Breast epithelium (tissue), 4 donors: ENCODE measurements around the gene TENT5A. TPM values are rescaled to one million over a fixed set of nuclear protein-coding genes. Genes with fewer than 3 reads are reported as not detected.
"Not testable (repeated sequence)": the region's sequence is repeated elsewhere in the genome, so short reads cannot be mapped to it uniquely, and the experiment has no call there.

ENCODE experiments used
- DNase-seq, 2 donors: peaks; one replicate each; pipeline ENCODE4 v3.0.0-alpha.2; 2019; ENCODE audit warnings: low spot score in 2 of 2
- H3K27ac ChIP-seq, 2 donors: fragments of 200-600 bp; sonication (generic) in 1 of 2; one replicate each; pipeline ENCODE4 v1.5.1; 2016 to 2019; ENCODE audit warnings: mild to moderate bottlenecking in 1 of 2
- H3K27me3 ChIP-seq, 2 donors: fragments of 200-600 bp; sonication (generic) in 1 of 2; one replicate each; pipeline versions ENCODE4 v1.5.1 to v1.6.0; 2017 to 2019; ENCODE audit warnings: control low read depth in 1 of 2, mild to moderate bottlenecking in 1 of 2
- H3K36me3 ChIP-seq: fragments of 200-600 bp; one replicate; pipeline ENCODE4 v1.5.1; 2019
- H3K4me1 ChIP-seq, 2 donors: fragments of 200-600 bp; sonication (generic); one replicate each; pipeline ENCODE4 v1.5.1; 2016 to 2019; ENCODE audit warnings: control low read depth in 1 of 2
- H3K4me3 ChIP-seq, 3 donors: fragments of 200-600 bp; sonication (generic); 1 replicate in 2 of 3; 2 replicates in 1 of 3; pipeline ENCODE4 v1.5.1; 2016 to 2019; ENCODE audit warnings: mild to moderate bottlenecking in 3 of 3, moderate library complexity in 2 of 3
- H3K9me3 ChIP-seq, 2 donors: fragments of 200-600 bp; sonication (generic) in 1 of 2; one replicate each; pipeline ENCODE4 v1.5.1; 2016 to 2019; ENCODE audit warnings: control low read depth in 1 of 2
- POLR2A ChIP-seq: fragments of 450-650 bp; IDR thresholded peaks from one replicate; pipeline ENCODE4 v1.6.1; 2016; ENCODE audit warnings: antibody characterized with exemption, mild to moderate bottlenecking, moderate library complexity
- POLR2AphosphoS5 ChIP-seq, 3 donors: sonication (generic); formaldehyde crosslinking; IDR thresholded peaks; one replicate each; pipeline ENCODE4 v1.6.1; 2017; ENCODE audit warnings: antibody characterized with exemption in 3 of 3
- intact Hi-C: fragments of 100-400 bp; cut with DNase I; formaldehyde crosslinking; loops from one replicate; pipeline ENCODE4 v1.15.1; 2023; ENCODE audit warnings: low total_unique reads
- total RNA-seq, 3 donors: library from RNA; depleted of rRNA; stranded (reverse); fragments of >200 nt; gene quantifications; one replicate each; pipeline ENCODE4 v1.1.0, GENCODE V29; 2016
- TF ChIP-seq, protein P1 (sequence below), 3 donors: fragments of 450-650 bp; IDR thresholded peaks; one replicate each; pipeline ENCODE4 v1.5.1; 2016 to 2017; ENCODE audit warnings: antibody characterized with exemption in 3 of 3, mild to moderate bottlenecking in 3 of 3, moderate library complexity in 3 of 3

Gene TENT5A
- total RNA-seq, 3 donors from 2014 or later = 24.3 to 42.4 (median 25.9) TPM

DNA sequence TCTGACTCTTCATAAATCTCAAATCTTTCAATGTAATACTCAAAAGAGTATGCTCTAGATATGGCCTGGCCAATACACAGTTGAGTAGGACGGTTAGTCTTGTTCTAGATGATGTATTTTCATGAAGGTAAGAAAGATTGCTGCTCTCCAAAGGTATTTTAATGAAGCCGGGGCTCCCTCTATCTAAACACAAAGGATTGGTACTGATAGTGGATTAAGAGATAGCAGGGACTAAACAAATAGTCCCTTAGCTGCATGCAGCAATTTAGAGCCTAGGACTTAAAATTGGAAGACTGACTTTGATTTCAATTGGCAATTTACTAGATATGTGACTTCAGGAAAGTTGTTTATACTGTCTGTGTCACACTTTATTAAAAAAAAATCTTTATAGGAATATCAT is 31.4 kb upstream of the TENT5A start:
- Histone ChIP-seq H3K36me3 (no peaks in the 10 kb centered on the region), H3K4me3 (no peak overlapping the region), H3K27ac (no peak overlapping the region), H3K9me3 (no peaks in the 10 kb centered on the region), H3K27me3 (no peaks in the 10 kb centered on the region), H3K4me1 (no peaks in the 10 kb centered on the region)
- intact Hi-C loops = no loop called here
- no peak for DNase-seq
- TF ChIP-seq, protein P1, sequence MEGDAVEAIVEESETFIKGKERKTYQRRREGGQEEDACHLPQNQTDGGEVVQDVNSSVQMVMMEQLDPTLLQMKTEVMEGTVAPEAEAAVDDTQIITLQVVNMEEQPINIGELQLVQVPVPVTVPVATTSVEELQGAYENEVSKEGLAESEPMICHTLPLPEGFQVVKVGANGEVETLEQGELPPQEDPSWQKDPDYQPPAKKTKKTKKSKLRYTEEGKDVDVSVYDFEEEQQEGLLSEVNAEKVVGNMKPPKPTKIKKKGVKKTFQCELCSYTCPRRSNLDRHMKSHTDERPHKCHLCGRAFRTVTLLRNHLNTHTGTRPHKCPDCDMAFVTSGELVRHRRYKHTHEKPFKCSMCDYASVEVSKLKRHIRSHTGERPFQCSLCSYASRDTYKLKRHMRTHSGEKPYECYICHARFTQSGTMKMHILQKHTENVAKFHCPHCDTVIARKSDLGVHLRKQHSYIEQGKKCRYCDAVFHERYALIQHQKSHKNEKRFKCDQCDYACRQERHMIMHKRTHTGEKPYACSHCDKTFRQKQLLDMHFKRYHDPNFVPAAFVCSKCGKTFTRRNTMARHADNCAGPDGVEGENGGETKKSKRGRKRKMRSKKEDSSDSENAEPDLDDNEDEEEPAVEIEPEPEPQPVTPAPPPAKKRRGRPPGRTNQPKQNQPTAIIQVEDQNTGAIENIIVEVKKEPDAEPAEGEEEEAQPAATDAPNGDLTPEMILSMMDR (IDR thresholded peaks at IDR 0.05) = no peak
- no peak for TF ChIP-seq POLR2A
- TF ChIP-seq POLR2AphosphoS5 (IDR thresholded peaks at IDR 0.05) = no peak

DNA sequence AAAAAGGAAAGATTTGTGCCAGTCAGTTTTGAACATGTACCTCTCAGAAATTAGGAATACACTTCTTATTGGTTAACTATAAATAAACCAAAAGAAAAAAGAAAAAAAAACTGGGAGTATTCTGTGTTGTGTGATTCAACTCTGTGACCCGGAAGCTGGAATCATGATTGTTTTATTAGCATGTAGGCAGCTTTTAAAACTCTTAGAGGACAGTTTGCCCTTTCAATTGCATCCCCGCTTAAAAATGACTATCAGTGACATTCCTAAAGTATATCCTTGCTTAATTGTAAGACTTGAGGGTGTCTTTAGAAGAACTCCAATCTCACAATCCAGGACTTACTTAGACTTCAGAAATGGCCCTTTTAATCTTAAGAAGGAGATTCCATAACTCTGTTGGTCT is 29.1 kb upstream of the TENT5A start:
- Histone ChIP-seq H3K27ac (no peak overlapping the region), H3K36me3 (no peaks in the 10 kb centered on the region), H3K4me3 (no peak overlapping the region), H3K27me3 (no peaks in the 10 kb centered on the region), H3K4me1 (no peaks in the 10 kb centered on the region), H3K9me3 (no peaks in the 10 kb centered on the region)
- no peak for DNase-seq
- no peak for TF ChIP-seq POLR2AphosphoS5 (IDR thresholded peaks at IDR 0.05)
- TF ChIP-seq POLR2A = no peak
- TF ChIP-seq, protein P1 (IDR thresholded peaks at IDR 0.05) = no peak
- intact Hi-C loops = no loop called here

DNA sequence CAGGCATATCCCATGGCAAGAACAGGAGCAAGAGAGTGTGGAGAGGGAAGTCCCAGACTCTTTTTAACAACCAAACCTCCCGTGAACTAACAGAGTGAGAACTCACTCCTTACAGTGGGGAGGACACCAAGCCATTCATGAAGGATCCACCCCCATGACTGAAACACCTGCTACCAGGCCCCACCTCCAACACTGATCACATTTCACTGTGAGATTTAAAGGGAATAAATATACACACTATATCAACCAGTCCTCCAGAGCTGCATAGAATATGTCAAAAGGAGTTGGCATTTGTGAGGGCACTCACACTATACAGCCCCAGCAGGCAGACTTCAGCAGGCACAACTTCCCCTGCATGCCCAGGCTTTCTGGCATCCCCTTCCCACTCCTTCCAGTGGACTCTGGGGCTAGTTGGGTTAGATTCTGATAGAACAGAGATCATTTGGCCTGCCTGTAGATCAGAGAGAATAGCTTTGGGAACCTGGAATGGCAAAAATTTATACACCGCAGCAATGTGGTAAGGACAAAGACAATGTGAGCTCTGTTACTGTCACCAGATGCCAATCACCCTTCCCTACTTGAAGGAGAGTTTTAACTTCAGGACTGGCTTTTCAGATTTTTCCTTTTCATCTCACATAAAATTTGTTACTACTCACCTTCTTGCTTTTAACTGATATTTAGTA is 25.2 kb upstream of the TENT5A start:
- no peaks in the 10 kb centered on the region for H3K4me1 ChIP-seq
- no peaks in the 10 kb centered on the region for H3K27me3 ChIP-seq
- no peak for DNase-seq
- TF ChIP-seq POLR2AphosphoS5 (IDR thresholded peaks at IDR 0.05) (no peak), POLR2A (no peak)
- TF ChIP-seq, protein P1 (IDR thresholded peaks at IDR 0.05) = no peak
- no peaks in the 10 kb centered on the region for H3K9me3 ChIP-seq
- intact Hi-C loops = no loop called here
- no peaks in the 10 kb centered on the region for H3K36me3 ChIP-seq
- no peak overlapping the region for H3K4me3 ChIP-seq
- H3K27ac ChIP-seq = no peak overlapping the region

DNA sequence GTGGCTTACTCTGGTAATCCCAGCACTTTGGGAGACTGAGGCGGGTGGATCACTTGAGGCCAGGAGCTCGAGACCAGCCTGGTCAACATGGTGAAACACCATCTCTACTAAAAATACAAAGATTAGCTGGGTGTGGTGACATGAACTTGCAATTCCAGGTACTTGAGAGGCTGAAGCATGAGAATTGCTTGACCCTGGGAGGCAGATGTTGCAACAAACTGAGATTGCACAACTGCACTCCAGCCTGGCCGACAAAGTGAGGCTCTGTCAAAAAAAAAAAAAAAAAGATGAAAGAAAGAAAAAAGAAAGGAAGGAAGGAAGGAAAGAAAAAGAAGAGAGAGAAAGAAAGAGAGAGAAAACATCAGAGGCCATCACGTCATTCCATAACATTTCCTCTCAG is 23.7 kb upstream of the TENT5A start:
- not testable (repeated sequence) for DNase-seq, H3K36me3 ChIP-seq, H3K27ac ChIP-seq

DNA sequence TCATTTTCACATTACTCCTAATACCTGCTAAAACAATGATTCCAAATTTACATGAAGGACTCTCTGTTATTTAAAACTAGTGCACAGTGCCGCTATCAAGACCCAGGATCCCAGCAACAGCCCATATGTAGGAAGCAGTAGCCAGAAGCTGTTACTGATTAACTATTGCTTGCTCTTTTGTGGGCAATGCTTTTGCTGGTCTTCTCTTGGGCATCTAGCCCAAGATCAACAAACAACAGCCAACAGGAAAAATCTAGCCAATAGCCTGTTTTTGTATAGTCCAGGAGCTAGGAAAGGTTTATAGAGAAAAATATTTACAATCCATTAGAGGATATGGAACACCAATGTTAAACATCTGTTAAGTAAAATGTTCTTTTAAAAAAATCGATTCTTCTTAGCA is 22.1 kb upstream of the TENT5A start:
- intact Hi-C loops = no loop called here
- no peaks in the 10 kb centered on the region for H3K4me1 ChIP-seq
- no peak overlapping the region for H3K4me3 ChIP-seq
- no peak for DNase-seq
- no peak overlapping the region for H3K27ac ChIP-seq
- TF ChIP-seq, protein P1 (IDR thresholded peaks at IDR 0.05) = no peak
- TF ChIP-seq POLR2A = no peak
- TF ChIP-seq POLR2AphosphoS5 (IDR thresholded peaks at IDR 0.05) = no peak
- no peaks in the 10 kb centered on the region for H3K36me3 ChIP-seq
- no peaks in the 10 kb centered on the region for H3K9me3 ChIP-seq
- no peaks in the 10 kb centered on the region for H3K27me3 ChIP-seq

More for the DNA sequence above, 23.7 kb upstream of the TENT5A start:
- H3K4me1 ChIP-seq, H3K4me3 ChIP-seq, H3K9me3 ChIP-seq, intact Hi-C loops, H3K27me3 ChIP-seq: not testable (repeated sequence)
